ENCODE measurements around the gene MEIOSIN. TPM values are rescaled to one million over a fixed set of nuclear protein-coding genes. Genes with fewer than 3 reads are reported as not detected.
A peak's percentile ranks its signal among the peaks of the same experiment; 100 is the strongest.
"Not testable (repeated sequence)": the region's sequence is repeated elsewhere in the genome, so short reads cannot be mapped to it uniquely, and the experiment has no call there.

MEIOSIN gene
- total RNA-seq, 8 experiments from 2014 or later, result 0.09 to 0.24 TPM; not detected in 6

GRCh38 chr19:45739498-45740439, 6.5 kb downstream of the MEIOSIN start:
- 20 to 100% (median 77%) methylated on average over 1 to 9 of the region's 10 CpGs for WGBS, 10 experiments
- H3K27ac ChIP-seq, result no peak overlapping the region
- no peaks in the 10 kb centered on the region for H3K4me1 ChIP-seq (replicated peaks in 1 of 2)
- H3K4me3 ChIP-seq, result no peak overlapping the region
- peak in 1 of 8 experiments; percentile 32 for ATAC-seq (replicated peaks in 6 of 8)
- in situ Hi-C loops (cut with MboI; ENCODE audit: low pct_unique_long_range_greater_than_20kb in 2 of 9, low sequenced_read_pairs in 9 of 9, unreplicated experiment in 9 of 9), result no loop called here

GRCh38 chr19:45742969-45743368, 9.7 kb downstream of the MEIOSIN start:
- H3K4me1 ChIP-seq (replicated peaks in 1 of 2), result no peaks in the 10 kb centered on the region
- WGBS, 10 experiments, result 17 to 100% (median 67%) methylated on average over 1 to 4 of the region's 4 CpGs; no CpG with 5 or more reads in 1 of the 10 experiments
- in situ Hi-C loops (cut with MboI; ENCODE audit: low pct_unique_long_range_greater_than_20kb in 2 of 9, low sequenced_read_pairs in 9 of 9, unreplicated experiment in 9 of 9), result no loop called here
- no peak overlapping the region for H3K4me3 ChIP-seq
- H3K27ac ChIP-seq, result no peak overlapping the region
- ATAC-seq (replicated peaks in 6 of 8), result peak in 1 of 8 experiments; percentile 72

- Histone ChIP-seq H3K4me3 (no peak overlapping the region), H3K4me1 (replicated peaks in 1 of 2) (no peaks in the 10 kb centered on the region), H3K27ac (no peak overlapping the region)
- WGBS, 10 experiments, result 40 to 100% (median 84%) methylated on average over 1 to 4 of the region's 6 CpGs; no CpG with 5 or more reads in 3 of the 10 experiments
- in situ Hi-C loops (cut with MboI; ENCODE audit: low pct_unique_long_range_greater_than_20kb in 2 of 9, low sequenced_read_pairs in 9 of 9, unreplicated experiment in 9 of 9), result no loop called here
- ATAC-seq (replicated peaks in 6 of 8), result no peak
Measured at GRCh38 chr19:45745606-45746005, 12.4 kb downstream of the MEIOSIN start.

- Histone ChIP-seq H3K27ac (no peak overlapping the region), H3K4me3 (no peak overlapping the region), H3K4me1 (replicated peaks in 1 of 2) (no peaks in the 10 kb centered on the region)
- 0 to 100% (median 95%) methylated on average over 1 to 4 of the region's 5 CpGs; no CpG with 5 or more reads in 4 of the 10 experiments for WGBS, 10 experiments
- in situ Hi-C loops (cut with MboI; ENCODE audit: low pct_unique_long_range_greater_than_20kb in 2 of 9, low sequenced_read_pairs in 9 of 9, unreplicated experiment in 9 of 9), result no loop called here
- no peak for ATAC-seq (replicated peaks in 6 of 8)
Measured at GRCh38 chr19:45746866-45747265, 13.6 kb downstream of the MEIOSIN start.

GRCh38 chr19:45747513-45747912, 14.3 kb downstream of the MEIOSIN start:
- in situ Hi-C loops (cut with MboI; ENCODE audit: low pct_unique_long_range_greater_than_20kb in 2 of 9, low sequenced_read_pairs in 9 of 9, unreplicated experiment in 9 of 9), result no loop called here
- Histone ChIP-seq H3K4me1 (replicated peaks in 1 of 2) (no peaks in the 10 kb centered on the region), H3K4me3 (no peak overlapping the region), H3K27ac (no peak overlapping the region)
- 60 to 100% (median 80%) methylated on average over 1 to 2 of the region's 5 CpGs; no CpG with 5 or more reads in 4 of the 10 experiments for WGBS, 10 experiments
- no peak for ATAC-seq (replicated peaks in 6 of 8)

GRCh38 chr19:45751483-45751882, 18.2 kb downstream of the MEIOSIN start:
- H3K4me3 ChIP-seq; H3K27ac ChIP-seq; H3K4me1 ChIP-seq (replicated peaks in 1 of 2); ATAC-seq (replicated peaks in 6 of 8); in situ Hi-C loops (cut with MboI; ENCODE audit: low pct_unique_long_range_greater_than_20kb in 2 of 9, low sequenced_read_pairs in 9 of 9, unreplicated experiment in 9 of 9): not testable (repeated sequence)
- WGBS, 10 experiments, result 67 to 100% (median 89%) methylated on average over 2 to 10 of the region's 10 CpGs

GRCh38 chr19:45752639-45753038, 19.4 kb downstream of the MEIOSIN start:
- WGBS, 10 experiments, result 80 to 100% (median 98%) methylated on average over 1 to 8 of the region's 12 CpGs; no CpG with 5 or more reads in 1 of the 10 experiments
- Histone ChIP-seq H3K4me1 (replicated peaks in 1 of 2) (no peaks in the 10 kb centered on the region), H3K27ac (no peak overlapping the region), H3K4me3 (no peak overlapping the region)
- no peak for ATAC-seq (replicated peaks in 6 of 8)
- in situ Hi-C loops (cut with MboI; ENCODE audit: low pct_unique_long_range_greater_than_20kb in 2 of 9, low sequenced_read_pairs in 9 of 9, unreplicated experiment in 9 of 9), result no loop called here

GRCh38 chr19:45753548-45753947, 20.3 kb downstream of the MEIOSIN start:
- 18 to 40% (median 20%) methylated on average over 1 to 3 of the region's 6 CpGs; no CpG with 5 or more reads in 6 of the 10 experiments for WGBS, 10 experiments
- Histone ChIP-seq H3K4me3 (no peak overlapping the region), H3K4me1 (replicated peaks in 1 of 2) (no peaks in the 10 kb centered on the region), H3K27ac (no peak overlapping the region)
- peak in 5 of 8 experiments; percentile 14 to 44 (median 27) for ATAC-seq (replicated peaks in 6 of 8)
- in situ Hi-C loops (cut with MboI; ENCODE audit: low pct_unique_long_range_greater_than_20kb in 2 of 9, low sequenced_read_pairs in 9 of 9, unreplicated experiment in 9 of 9), result no loop called here

- no peak overlapping the region for H3K27ac ChIP-seq
- 80 to 100% (median 100%) methylated on average over 1 to 2 of the region's 8 CpGs; no CpG with 5 or more reads in 7 of the 10 experiments for WGBS, 10 experiments
- no peak for ATAC-seq (replicated peaks in 6 of 8)
- no peak overlapping the region for H3K4me3 ChIP-seq
- in situ Hi-C loops (cut with MboI; ENCODE audit: low pct_unique_long_range_greater_than_20kb in 2 of 9, low sequenced_read_pairs in 9 of 9, unreplicated experiment in 9 of 9), result no loop called here
- no peaks in the 10 kb centered on the region for H3K4me1 ChIP-seq (replicated peaks in 1 of 2)
Measured at GRCh38 chr19:45754323-45754722, 21.1 kb downstream of the MEIOSIN start.

- Histone ChIP-seq H3K27ac (no peak overlapping the region), H3K4me1 (replicated peaks in 1 of 2) (no peaks in the 10 kb centered on the region), H3K4me3 (no peak overlapping the region)
- in situ Hi-C loops (cut with MboI; ENCODE audit: low pct_unique_long_range_greater_than_20kb in 2 of 9, low sequenced_read_pairs in 9 of 9, unreplicated experiment in 9 of 9), result no loop called here
- 26 to 93% (median 81%) methylated on average over 2 to 9 of the region's 9 CpGs; no CpG with 5 or more reads in 3 of the 10 experiments for WGBS, 10 experiments
- ATAC-seq (replicated peaks in 6 of 8), result no peak
Measured at GRCh38 chr19:45757695-45758094, 24.5 kb downstream of the MEIOSIN start.

GRCh38 chr19:45758921-45759320, 25.7 kb downstream of the MEIOSIN start:
- 20 to 84% (median 79%) methylated on average over 2 to 6 of the region's 9 CpGs; no CpG with 5 or more reads in 4 of the 10 experiments for WGBS, 10 experiments
- in situ Hi-C loops (cut with MboI; ENCODE audit: low pct_unique_long_range_greater_than_20kb in 2 of 9, low sequenced_read_pairs in 9 of 9, unreplicated experiment in 9 of 9), result no loop called here
- ATAC-seq (replicated peaks in 6 of 8), result no peak
- no peak overlapping the region for H3K4me3 ChIP-seq
- H3K27ac ChIP-seq, result no peak overlapping the region
- H3K4me1 ChIP-seq (replicated peaks in 1 of 2), result peaks cover 5 to 6% of the 10 kb centered on the region in 2 donors

GRCh38 chr19:45761714-45762113, 28.5 kb downstream of the MEIOSIN start:
- H3K4me1 ChIP-seq (replicated peaks in 1 of 2), result peaks cover 18 to 25% of the 10 kb centered on the region in 2 donors
- in situ Hi-C loops (cut with MboI; ENCODE audit: low pct_unique_long_range_greater_than_20kb in 2 of 9, low sequenced_read_pairs in 9 of 9, unreplicated experiment in 9 of 9), result no loop called here
- ATAC-seq (replicated peaks in 6 of 8), result no peak
- WGBS, 10 experiments, result 66 to 100% (median 70%) methylated on average over 1 to 7 of the region's 17 CpGs; no CpG with 5 or more reads in 7 of the 10 experiments
- no peak overlapping the region for H3K27ac ChIP-seq
- no peak overlapping the region for H3K4me3 ChIP-seq

- in situ Hi-C loops (cut with MboI; ENCODE audit: low pct_unique_long_range_greater_than_20kb in 2 of 9, low sequenced_read_pairs in 9 of 9, unreplicated experiment in 9 of 9), result no loop called here
- H3K27ac ChIP-seq, result no peak overlapping the region
- 33 to 100% (median 90%) methylated on average over 1 to 8 of the region's 15 CpGs; no CpG with 5 or more reads in 4 of the 10 experiments for WGBS, 10 experiments
- no peak overlapping the region for H3K4me3 ChIP-seq
- peaks cover 18 to 29% of the 10 kb centered on the region in 2 donors for H3K4me1 ChIP-seq (replicated peaks in 1 of 2)
- ATAC-seq (replicated peaks in 6 of 8), result no peak
Measured at GRCh38 chr19:45762870-45763631, 29.8 kb downstream of the MEIOSIN start.

Data from motor neuron (in vitro differentiated cells).